GM21447 (cell line): ENCODE results near the gene KLRC1.
"Not testable (repeated sequence)": the region's sequence is repeated elsewhere in the genome, so short reads cannot be mapped to it uniquely, and the experiment has no call there.

Source experiments
- ATAC-seq: cut with Tn5 transposase; IDR thresholded peaks from one replicate; pipeline ENCODE4 v1.9.1; 2021; ENCODE audit not compliant: unreplicated experiment

KLRC1 gene

GRCh38 chr12:10453156-10453555, at the start of gene KLRC1:
TSS of gene KLRC1 (minus strand) at chr12:10453377. CDS start at chr12:10451156, 2,221 bp downstream.
- ATAC-seq: no peak

GRCh38 chr12:10501030-10501429, 47.9 kb upstream of the KLRC1 start:
- no peak for ATAC-seq

- ATAC-seq: no peak
Measured at GRCh38 chr12:10498042-10498441, 44.9 kb upstream of the KLRC1 start.

- no peak for ATAC-seq
Measured at GRCh38 chr12:10497602-10498001, 44.4 kb upstream of the KLRC1 start.

GRCh38 chr12:10491766-10492165, 38.6 kb upstream of the KLRC1 start:
- no peak for ATAC-seq

GRCh38 chr12:10487328-10487727, 34.2 kb upstream of the KLRC1 start:
- ATAC-seq: not testable (repeated sequence)

- not testable (repeated sequence) for ATAC-seq
Measured at GRCh38 chr12:10481901-10482300, 28.7 kb upstream of the KLRC1 start.

- ATAC-seq: not testable (repeated sequence)
Measured at GRCh38 chr12:10472808-10473207, 19.6 kb upstream of the KLRC1 start.

- no peak for ATAC-seq
Measured at GRCh38 chr12:10469701-10470100, 16.5 kb upstream of the KLRC1 start.

GRCh38 chr12:10466311-10466710, 13.1 kb upstream of the KLRC1 start:
- ATAC-seq: no peak

- no peak for ATAC-seq
Measured at GRCh38 chr12:10457760-10458159, 4.6 kb upstream of the KLRC1 start.

- no peak for ATAC-seq
Measured at GRCh38 chr12:10456856-10457255, 3.7 kb upstream of the KLRC1 start.

GRCh38 chr12:10455766-10456165, 2.6 kb upstream of the KLRC1 start:
- no peak for ATAC-seq

GRCh38 chr12:10454531-10454930, 1.4 kb upstream of the KLRC1 start:
- no peak for ATAC-seq

- ATAC-seq: no peak
Measured at GRCh38 chr12:10448236-10448635, 4.9 kb downstream of the KLRC1 start.

GRCh38 chr12:10446052-10446451, 7.1 kb downstream of the KLRC1 start:
- ATAC-seq: not testable (repeated sequence)

- ATAC-seq: not testable (repeated sequence)
Measured at GRCh38 chr12:10441144-10441543, 12.0 kb downstream of the KLRC1 start.

- ATAC-seq: not testable (repeated sequence)
Measured at GRCh38 chr12:10439608-10440274, 13.4 kb downstream of the KLRC1 start.

- ATAC-seq: not testable (repeated sequence)
Measured at GRCh38 chr12:10437601-10438000, 15.6 kb downstream of the KLRC1 start.

- not testable (repeated sequence) for ATAC-seq
Measured at GRCh38 chr12:10435816-10436215, 17.4 kb downstream of the KLRC1 start, which contains the start of gene KLRC2. TSS of gene KLRC2 (minus strand) at chr12:10436010. CDS start at chr12:10435986, 24 bp downstream.

GRCh38 chr12:10430623-10431022, 22.6 kb downstream of the KLRC1 start:
- ATAC-seq: not testable (repeated sequence)

GRCh38 chr12:10425938-10426337, 27.2 kb downstream of the KLRC1 start:
- not testable (repeated sequence) for ATAC-seq
